PC-3 (cell line): ENCODE results near the gene PRDX5. TPM values are rescaled to one million over a fixed set of nuclear protein-coding genes. Genes with fewer than 3 reads are reported as not detected.

Experiments used
- ATAC-seq: fragments of 200-7000 bp; cut with Tn5 transposase; 2 replicates; pipeline ENCODE4 v1.9.1; 2020; ENCODE audit warnings: mild to moderate bottlenecking, moderate library complexity
- BruUV-seq: library from RNA; stranded (reverse); fragments of 400-500 nt; replicated peaks from 2 replicates; lab custom pipeline; 2021; lab: Mats Ljungman, UMichigan
- CTCF ChIA-PET: fragments of 300-600 bp; sonication (Branson Sonifier 250); formaldehyde crosslinking; loops from one replicate; lab custom pipeline; 2022; ENCODE audit warnings: antibody characterized with exemption; lab: Charles Lee
- POLR2A ChIA-PET: fragments of 300-600 bp; sonication (Branson Sonifier 250); formaldehyde crosslinking; loops from one replicate; lab custom pipeline; 2022; ENCODE audit warnings: antibody characterized with exemption; ENCODE audit not compliant: unreplicated experiment; lab: Charles Lee
- DNase-seq: peaks from one replicate; pipeline ENCODE4 v3.0.0-alpha.2; 2015
- H2AFZ ChIP-seq: fragments of 300-600 bp; sonication (generic); 2 replicates; pipeline ENCODE4 v1.6.0; 2016; ENCODE audit warnings: antibody characterized with exemption, low read length
- H3F3A ChIP-seq: fragments of 300-600 bp; sonication (generic); one replicate; pipeline ENCODE4 v1.6.0; 2017; ENCODE audit warnings: antibody characterized with exemption, low read length, control low read depth, mild to moderate bottlenecking; ENCODE audit not compliant: unreplicated experiment
- H3K27ac ChIP-seq: fragments of 300-600 bp; sonication (generic); 2 replicates; pipeline ENCODE4 v1.5.1; 2016; ENCODE audit warnings: mild to moderate bottlenecking, low read length
- H3K27me3 ChIP-seq: fragments of 300-600 bp; sonication (generic); 2 replicates; pipeline ENCODE4 v1.6.1; 2016; ENCODE audit warnings: low read length, mixed read lengths
- H3K36me3 ChIP-seq: fragments of 300-600 bp; sonication (generic); 2 replicates; pipeline ENCODE4 v1.6.1; 2016; ENCODE audit warnings: low read depth, mixed run types, low read length, mixed read lengths
- H3K4me1 ChIP-seq: fragments of 300-600 bp; sonication (generic); 2 replicates; pipeline ENCODE4 v1.5.1; 2016; ENCODE audit warnings: low read length; ENCODE audit not compliant: insufficient read depth
- H3K4me2 ChIP-seq: fragments of 300-600 bp; sonication (generic); 2 replicates; pipeline ENCODE4 v1.6.0; 2016; ENCODE audit warnings: low read length
- H3K4me3 ChIP-seq: fragments of 300-600 bp; sonication (generic); 2 replicates; pipeline ENCODE4 v1.5.1; 2016; ENCODE audit warnings: mild to moderate bottlenecking, low read length, mixed read lengths
- H3K79me2 ChIP-seq: fragments of 300-600 bp; sonication (generic); 2 replicates; pipeline ENCODE4 v1.6.1; 2017; ENCODE audit warnings: low read length, mixed read lengths
- H3K9ac ChIP-seq: fragments of 300-600 bp; sonication (generic); 2 replicates; pipeline ENCODE4 v1.6.0; 2016; ENCODE audit warnings: mild to moderate bottlenecking, low read length
- H3K9me2 ChIP-seq: fragments of 300-600 bp; sonication (generic); replicated peaks from 2 replicates; pipeline ENCODE4 v1.6.1; 2016; ENCODE audit warnings: mixed run types, low read length, mixed read lengths
- H3K9me3 ChIP-seq: fragments of 300-600 bp; sonication (generic); 2 replicates; pipeline ENCODE4 v1.6.1; 2016; ENCODE audit warnings: low read length, mixed read lengths
- H4K20me1 ChIP-seq: fragments of 300-600 bp; sonication (generic); 2 replicates; pipeline ENCODE4 v1.6.1; 2016; ENCODE audit warnings: low read length, mixed read lengths
- EZH2 ChIP-seq: fragments of 300-600 bp; sonication (generic); IDR thresholded peaks from one replicate; pipeline ENCODE4 v1.6.1; 2017; ENCODE audit warnings: antibody characterized with exemption, mild to moderate bottlenecking, low read length; ENCODE audit not compliant: unreplicated experiment
- EZH2phosphoT487 ChIP-seq: fragments of 300-600 bp; sonication (generic); IDR thresholded peaks from 2 replicates; pipeline ENCODE4 v1.6.1; 2018; ENCODE audit warnings: mild to moderate bottlenecking, antibody characterized with exemption, low read length, borderline replicate concordance
- intact Hi-C: fragments of 100-400 bp; cut with micrococcal nuclease; formaldehyde crosslinking; loops from 2 replicates; pipeline ENCODE4 v1.9.0; 2023
- microRNA-seq: library from miRNA; unstranded; fragments of <30 nt; microRNA quantifications from one replicate; pipeline ENCODE4 v1.1.0, GENCODE V29; 2020; ENCODE audit not compliant: unreplicated experiment
- total RNA-seq: library from RNA; depleted of rRNA; stranded (reverse); fragments of >200 nt; gene quantifications from 2 replicates; pipeline ENCODE4 v1.2.3, GENCODE V29; 2014; rRNA removed
- TF ChIP-seq, protein P1 (sequence below): fragments of 300-600 bp; sonication (generic); conservative IDR thresholded peaks from 2 replicates; pipeline ENCODE4 v1.5.1; 2017; ENCODE audit warnings: antibody characterized with exemption, low read depth, mild to moderate bottlenecking, low read length

PRDX5 gene
- total RNA-seq, 1 experiment from 2014 or later = 467 TPM

DNA sequence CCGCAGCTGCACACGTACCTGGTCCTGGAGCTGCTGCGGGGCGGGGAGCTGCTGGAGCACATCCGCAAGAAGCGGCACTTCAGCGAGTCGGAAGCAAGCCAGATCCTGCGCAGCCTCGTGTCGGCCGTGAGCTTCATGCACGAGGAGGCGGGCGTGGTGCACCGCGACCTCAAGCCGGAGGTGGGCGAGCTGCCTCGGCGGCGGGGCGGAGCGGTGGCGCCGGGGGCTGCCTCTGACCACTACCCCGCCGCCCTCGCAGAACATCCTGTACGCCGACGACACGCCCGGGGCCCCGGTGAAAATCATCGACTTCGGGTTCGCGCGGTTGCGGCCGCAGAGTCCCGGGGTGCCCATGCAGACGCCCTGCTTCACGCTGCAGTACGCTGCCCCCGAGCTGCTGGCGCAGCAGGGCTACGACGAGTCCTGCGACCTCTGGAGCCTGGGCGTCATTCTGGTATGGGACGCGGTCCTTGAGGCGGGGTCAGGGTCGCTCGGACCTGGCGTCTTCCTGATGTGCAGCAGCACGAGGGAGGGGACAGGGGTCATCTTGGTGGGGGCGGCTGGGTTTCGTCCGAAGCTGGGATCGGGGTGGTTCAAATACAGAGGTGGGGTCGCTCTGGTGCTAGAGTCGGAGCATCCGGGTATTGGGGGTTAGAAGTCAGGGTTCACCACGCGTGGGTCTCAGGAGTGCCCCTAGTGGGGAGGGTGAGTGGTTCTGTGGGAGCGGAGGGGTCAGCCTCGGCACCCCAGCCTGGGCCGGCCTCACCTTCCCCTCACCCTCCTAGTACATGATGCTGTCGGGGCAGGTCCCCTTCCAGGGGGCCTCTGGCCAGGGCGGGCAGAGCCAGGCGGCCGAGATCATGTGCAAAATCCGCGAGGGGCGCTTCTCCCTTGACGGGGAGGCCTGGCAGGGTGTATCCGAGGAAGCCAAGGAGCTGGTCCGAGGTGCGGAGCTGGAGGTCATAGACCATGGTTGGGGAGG, 51.8 kb downstream of the PRDX5 start:
- Histone ChIP-seq H3K9ac (no peak overlapping the region), H3K27ac (no peak overlapping the region), H2AFZ (no peak overlapping the region), H4K20me1 (no peaks in the 10 kb centered on the region), H3K4me3 (no peak overlapping the region), H3K79me2 (no peaks in the 10 kb centered on the region), H3K27me3 (no peaks in the 10 kb centered on the region), H3K36me3 (peaks cover 42% of the 10 kb centered on the region), H3F3A (peaks cover 6% of the 10 kb centered on the region), H3K9me3 (no peaks in the 10 kb centered on the region), H3K9me2 (no peaks in the 10 kb centered on the region), H3K4me2 (no peak overlapping the region), H3K4me1 (peaks cover 8% of the 10 kb centered on the region)
- no peak for DNase-seq
- ATAC-seq = no peak
- TF ChIP-seq, protein P1, sequence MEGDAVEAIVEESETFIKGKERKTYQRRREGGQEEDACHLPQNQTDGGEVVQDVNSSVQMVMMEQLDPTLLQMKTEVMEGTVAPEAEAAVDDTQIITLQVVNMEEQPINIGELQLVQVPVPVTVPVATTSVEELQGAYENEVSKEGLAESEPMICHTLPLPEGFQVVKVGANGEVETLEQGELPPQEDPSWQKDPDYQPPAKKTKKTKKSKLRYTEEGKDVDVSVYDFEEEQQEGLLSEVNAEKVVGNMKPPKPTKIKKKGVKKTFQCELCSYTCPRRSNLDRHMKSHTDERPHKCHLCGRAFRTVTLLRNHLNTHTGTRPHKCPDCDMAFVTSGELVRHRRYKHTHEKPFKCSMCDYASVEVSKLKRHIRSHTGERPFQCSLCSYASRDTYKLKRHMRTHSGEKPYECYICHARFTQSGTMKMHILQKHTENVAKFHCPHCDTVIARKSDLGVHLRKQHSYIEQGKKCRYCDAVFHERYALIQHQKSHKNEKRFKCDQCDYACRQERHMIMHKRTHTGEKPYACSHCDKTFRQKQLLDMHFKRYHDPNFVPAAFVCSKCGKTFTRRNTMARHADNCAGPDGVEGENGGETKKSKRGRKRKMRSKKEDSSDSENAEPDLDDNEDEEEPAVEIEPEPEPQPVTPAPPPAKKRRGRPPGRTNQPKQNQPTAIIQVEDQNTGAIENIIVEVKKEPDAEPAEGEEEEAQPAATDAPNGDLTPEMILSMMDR = peak; percentile 33
- no peak for TF ChIP-seq EZH2phosphoT487
- POLR2A ChIA-PET = no interaction called here
- CTCF ChIA-PET = interaction anchor here (0.6 kb wide), 1 partner anchor 68 kb away, joined by 4 read pairs; no protein-coding TSS in a partner anchor
- no TSS peak for BruUV-seq
- intact Hi-C loops = no loop called here

DNA sequence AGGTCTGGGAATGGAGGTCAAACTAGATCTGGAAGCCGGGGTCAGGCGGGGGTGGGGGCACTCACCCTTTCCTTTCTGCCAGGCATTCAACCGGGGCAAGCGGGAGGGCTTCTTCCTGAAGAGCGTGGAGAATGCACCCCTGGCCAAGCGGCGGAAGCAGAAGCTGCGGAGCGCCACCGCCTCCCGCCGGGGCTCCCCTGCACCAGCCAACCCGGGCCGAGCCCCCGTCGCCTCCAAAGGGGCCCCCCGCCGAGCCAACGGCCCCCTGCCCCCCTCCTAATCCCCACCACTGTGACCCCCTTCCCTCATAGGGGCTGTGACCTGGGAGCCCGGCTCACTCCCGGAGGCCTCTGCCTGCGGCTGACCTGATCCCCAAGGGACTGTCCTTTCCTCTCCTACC, 53.3 kb downstream of the PRDX5 start:
- CTCF ChIA-PET = no interaction called here

More for the DNA sequence above, 53.3 kb downstream of the PRDX5 start:
- TF ChIP-seq EZH2phosphoT487 = no peak
- TF ChIP-seq EZH2 = no peak
- TF ChIP-seq, protein P1 = no peak
- no TSS peak for BruUV-seq
- Histone ChIP-seq H3K4me1 (peaks cover 6% of the 10 kb centered on the region), H4K20me1 (no peaks in the 10 kb centered on the region), H3K36me3 (peaks cover 31% of the 10 kb centered on the region), H3K9ac (no peak overlapping the region), H3K9me3 (no peaks in the 10 kb centered on the region), H3K27me3 (no peaks in the 10 kb centered on the region), H3K4me3 (no peak overlapping the region), H3K27ac (no peak overlapping the region), H2AFZ (no peak overlapping the region), H3F3A (peaks cover 6% of the 10 kb centered on the region), H3K4me2 (no peak overlapping the region), H3K9me2 (no peaks in the 10 kb centered on the region), H3K79me2 (no peaks in the 10 kb centered on the region)
- POLR2A ChIA-PET = no interaction called here
- ATAC-seq (no peak), DNase-seq (no peak)
- intact Hi-C loops = no loop called here

Small RNA genes lying within 50 kb of the gene (microRNA-seq; reads per million reads assigned to microRNA genes)
- gene MIR1237 = 4.0 reads per million, percentile 15 among the genes with 10 or more reads in this experiment
- 0.75 reads per million for gene MIR7155

Other genes with a start within 250 kb of the PRDX5 start
- gene MACROD1, start 152.0 kb upstream of the PRDX5 start, total RNA-seq = 71.4 and 77.1 TPM in 2 replicates
- 543 and 557 TPM in 2 replicates for gene STIP1, start 131.9 kb upstream of the PRDX5 start, total RNA-seq
- gene FERMT3, start 111.4 kb upstream of the PRDX5 start, total RNA-seq = 2.1 and 2.4 TPM in 2 replicates
- gene TRPT1, start 91.9 kb upstream of the PRDX5 start, total RNA-seq = 56.0 and 57.7 TPM in 2 replicates
- gene NUDT22, start 91.8 kb upstream of the PRDX5 start, total RNA-seq = 98.3 and 102 TPM in 2 replicates
- 20.4 and 25.4 TPM in 2 replicates for gene DNAJC4, start 87.6 kb upstream of the PRDX5 start, total RNA-seq
- 27.9 and 39.4 TPM in 2 replicates for gene VEGFB, start 83.5 kb upstream of the PRDX5 start, total RNA-seq
- 215 and 248 TPM in 2 replicates for gene FKBP2, start 77.0 kb upstream of the PRDX5 start, total RNA-seq
- gene PPP1R14B, start 71.2 kb upstream of the PRDX5 start, total RNA-seq = 1,496 and 2,060 TPM in 2 replicates
- gene PLCB3, start 66.6 kb upstream of the PRDX5 start, total RNA-seq = 69.0 and 88.3 TPM in 2 replicates
- 360 and 368 TPM in 2 replicates for gene BAD, start 33.5 kb upstream of the PRDX5 start, total RNA-seq
- 32.4 and 47.5 TPM in 2 replicates for gene GPR137, start 32.3 kb upstream of the PRDX5 start, total RNA-seq
- 1.2 TPM in 1 of 2 replicates, not detected in the other for gene KCNK4, start 26.8 kb upstream of the PRDX5 start, total RNA-seq
- gene CATSPERZ, start 17.8 kb upstream of the PRDX5 start, total RNA-seq = 9.2 and 11.2 TPM in 2 replicates
- gene ESRRA, start 12.6 kb upstream of the PRDX5 start, total RNA-seq = 111 and 114 TPM in 2 replicates
- gene TRMT112, start 562 bp upstream of the PRDX5 start, total RNA-seq = 812 and 815 TPM in 2 replicates
- 19.6 and 21.0 TPM in 2 replicates for gene CCDC88B, start 22.1 kb downstream of the PRDX5 start, total RNA-seq
- 148 and 189 TPM in 2 replicates for gene RPS6KA4, start 41.0 kb downstream of the PRDX5 start, total RNA-seq
- not detected in 2 replicates for gene SLC22A11, start 237.8 kb downstream of the PRDX5 start, total RNA-seq